Fibroblast of upper back skin (primary cell): ENCODE results near the gene RBBP4.
"Not testable (repeated sequence)": the region's sequence is repeated elsewhere in the genome, so short reads cannot be mapped to it uniquely, and the experiment has no call there.

Experiments
- DNase-seq: peaks from one replicate; pipeline ENCODE4 v3.0.0-alpha.2; 2013

RBBP4 gene

DNA sequence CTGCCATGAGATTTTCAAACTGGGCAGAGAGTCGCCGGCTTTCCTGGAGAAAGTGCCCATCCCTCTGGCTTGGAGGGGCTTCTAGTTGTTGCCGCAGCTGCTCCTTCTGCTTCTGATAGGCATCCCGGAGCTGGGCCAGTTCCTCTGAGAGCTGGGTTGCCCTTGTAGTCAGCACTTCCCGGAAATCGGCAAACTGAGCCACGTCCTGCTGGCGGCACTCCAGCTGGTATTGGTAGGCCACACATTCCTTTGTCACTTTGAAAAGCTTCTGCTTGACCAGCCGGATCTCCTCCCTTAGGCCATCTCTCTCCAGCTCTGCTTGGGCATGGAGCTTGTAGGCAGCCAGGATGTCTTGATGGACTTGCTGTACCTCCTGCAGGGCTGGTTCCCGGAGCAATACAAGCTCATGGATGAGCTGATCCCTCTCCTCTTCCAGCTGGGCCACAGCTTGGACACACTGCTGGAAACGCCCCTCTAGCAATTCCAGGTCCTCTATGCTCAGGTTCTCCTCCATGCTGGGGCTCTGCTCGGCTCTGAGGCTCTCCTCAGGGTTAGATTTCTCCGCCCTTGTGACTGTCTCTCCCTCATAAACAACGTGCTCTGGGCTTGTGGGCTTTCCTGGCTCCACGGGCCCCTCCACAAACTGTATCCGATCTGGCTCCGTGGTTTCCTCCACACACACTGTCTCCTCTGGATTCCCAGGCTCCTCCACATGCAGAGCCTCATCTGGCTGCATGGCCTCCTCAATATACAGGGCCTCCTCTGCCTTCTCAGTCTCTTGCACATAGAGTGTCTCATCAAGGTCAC is 44.3 kb downstream of the RBBP4 start:
- DNase-seq, result peak; percentile 72

- no peak for DNase-seq
Measured at GRCh38 chr1:32696041-32696440, 45.0 kb downstream of the RBBP4 start.

GRCh38 chr1:32696996-32697395 is 46.0 kb downstream of the RBBP4 start:
- not testable (repeated sequence) for DNase-seq

GRCh38 chr1:32701421-32701911 is 50.5 kb downstream of the RBBP4 start:
- peak; percentile 26 for DNase-seq

DNA sequence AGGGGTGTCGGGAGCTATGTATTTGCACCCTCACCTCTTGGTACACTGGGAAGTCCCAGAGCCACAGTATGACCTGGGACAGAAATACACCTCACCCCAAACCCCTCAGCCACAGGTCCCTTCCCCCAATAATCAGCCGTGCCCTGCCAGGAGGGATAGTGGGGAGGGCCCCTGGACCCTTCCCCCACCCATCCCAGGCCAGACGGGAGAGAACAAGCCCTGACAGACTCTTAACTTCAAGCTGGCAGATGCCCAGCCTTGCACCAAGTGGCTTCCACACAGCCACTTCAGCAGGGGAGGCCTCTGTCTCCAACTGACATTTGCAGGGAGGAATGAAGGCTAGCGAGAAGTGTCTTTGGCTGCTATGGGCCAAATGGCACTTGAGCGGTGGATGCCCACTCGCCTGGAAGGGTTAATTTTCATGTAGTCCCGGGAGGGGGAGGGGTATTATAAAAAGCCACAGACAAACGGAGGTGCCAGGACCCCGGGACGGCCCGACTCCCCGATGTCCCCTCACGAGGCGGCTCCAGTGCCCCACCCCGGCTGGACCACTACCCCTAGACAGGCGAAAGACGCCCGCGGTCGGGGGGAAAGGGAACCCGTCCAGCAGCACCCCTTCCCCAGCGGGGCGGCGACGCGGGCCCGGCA is 51.1 kb downstream of the RBBP4 start:
- peak; percentile 57 for DNase-seq

GRCh38 chr1:32702599-32703478 is 51.8 kb downstream of the RBBP4 start, which contains the start of gene SYNC:
TSS of gene SYNC (minus strand) at chr1:32702770. CDS start at chr1:32702660, 110 bp downstream.
- peak; percentile 96 for DNase-seq

DNA sequence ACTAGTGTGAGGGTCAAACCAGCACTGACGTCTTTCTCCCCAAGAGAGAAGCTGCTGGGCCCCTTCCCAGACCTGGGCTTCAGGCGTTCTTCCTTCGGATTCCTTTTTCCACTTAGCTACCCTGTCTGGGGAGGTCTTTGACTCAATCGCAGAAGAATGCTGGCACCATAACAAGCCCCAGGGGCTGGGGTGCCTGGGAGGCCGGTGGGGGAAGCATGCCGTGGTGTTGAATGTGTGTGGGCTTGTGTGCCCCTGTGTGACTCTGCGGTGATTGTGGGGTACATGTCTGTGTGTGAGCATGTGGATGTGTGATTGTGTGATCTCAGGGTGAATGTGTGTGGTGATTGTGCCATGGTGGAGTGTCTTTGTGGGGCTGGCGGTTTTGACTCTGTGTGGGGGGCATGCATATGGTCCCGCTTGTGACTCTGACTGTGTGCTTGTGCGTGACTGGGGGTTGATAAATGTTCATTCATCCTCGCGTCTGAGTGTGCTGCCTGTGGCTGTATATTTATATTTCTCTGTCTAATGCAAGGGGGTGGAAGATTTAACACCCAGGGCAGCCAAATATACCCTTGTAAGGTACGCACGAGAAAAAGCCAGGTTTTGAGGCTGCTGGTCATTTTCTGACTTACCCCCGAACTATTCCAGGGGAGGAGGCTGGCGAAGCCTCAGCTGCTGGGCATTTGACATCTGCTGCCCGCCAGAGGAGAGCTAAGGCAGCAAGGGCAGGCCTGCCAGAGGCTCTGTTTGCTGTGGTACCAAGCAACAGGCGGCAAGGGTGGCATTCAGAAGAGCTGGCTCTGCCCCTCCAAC is 52.7 kb downstream of the RBBP4 start:
- DNase-seq, result peak; percentile 100

GRCh38 chr1:32705516-32705915 is 54.5 kb downstream of the RBBP4 start:
- no peak for DNase-seq

DNA sequence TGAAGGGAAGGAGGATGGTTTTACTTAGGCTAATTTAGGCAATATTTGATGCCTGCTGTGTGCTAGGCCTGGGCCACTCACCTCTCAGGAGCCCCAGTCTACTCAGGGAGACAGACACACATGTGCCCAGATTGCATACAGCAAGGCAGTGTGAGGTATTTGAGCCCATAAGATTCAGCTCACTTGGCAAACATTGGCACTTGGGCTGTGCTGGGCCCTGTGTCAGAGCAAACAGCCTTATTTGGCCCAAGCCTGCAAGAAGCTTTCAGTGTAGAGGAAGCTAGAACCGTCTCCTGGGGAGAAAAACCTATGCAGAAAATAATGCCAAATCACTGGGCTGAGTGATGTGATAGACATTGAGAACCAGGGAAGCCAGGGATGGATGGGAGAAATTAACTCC is 55.5 kb downstream of the RBBP4 start:
- peak; percentile 34 for DNase-seq

- DNase-seq, result no peak
Measured at GRCh38 chr1:32709075-32709474, 58.1 kb downstream of the RBBP4 start.

DNA sequence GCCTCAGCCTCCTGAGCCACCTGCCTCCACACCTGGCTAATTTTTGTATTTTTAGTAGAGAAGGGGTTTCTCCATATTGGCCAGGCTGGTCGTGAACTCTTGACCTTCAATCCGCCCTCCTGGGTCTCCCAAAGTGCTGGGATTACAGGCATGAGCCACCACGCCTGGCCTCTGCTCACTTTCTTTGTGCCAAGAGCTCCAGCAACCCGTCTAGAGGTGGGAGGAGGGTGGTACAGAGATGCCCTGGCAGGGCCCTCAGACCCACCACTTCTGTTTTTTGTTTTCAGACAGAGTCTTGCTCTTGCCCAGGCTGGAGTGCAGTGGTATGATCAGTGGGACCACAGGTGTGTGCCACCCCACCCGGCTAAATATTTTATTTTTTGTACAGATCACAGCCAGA is 58.5 kb downstream of the RBBP4 start:
- DNase-seq, result no peak

DNA sequence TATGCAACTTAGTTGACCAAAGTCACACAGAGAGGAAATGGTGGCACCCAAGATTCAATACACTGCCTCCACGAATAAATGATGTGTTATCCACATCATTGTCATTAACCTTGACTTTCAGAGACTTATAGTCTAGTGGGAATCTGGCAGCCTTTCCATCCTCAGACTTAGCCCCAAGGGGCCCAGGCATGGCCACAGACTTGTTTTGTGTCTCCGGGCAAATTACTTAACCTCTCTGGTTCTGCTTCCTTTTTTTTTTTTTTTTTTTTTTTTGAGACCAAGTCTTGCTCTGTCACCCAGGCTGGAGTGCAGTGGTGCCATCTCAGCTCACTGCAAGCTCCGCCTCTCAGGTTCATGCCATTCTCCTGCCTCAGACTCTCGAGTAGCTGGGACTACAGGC is 60.2 kb downstream of the RBBP4 start:
- DNase-seq, result not testable (repeated sequence)

DNA sequence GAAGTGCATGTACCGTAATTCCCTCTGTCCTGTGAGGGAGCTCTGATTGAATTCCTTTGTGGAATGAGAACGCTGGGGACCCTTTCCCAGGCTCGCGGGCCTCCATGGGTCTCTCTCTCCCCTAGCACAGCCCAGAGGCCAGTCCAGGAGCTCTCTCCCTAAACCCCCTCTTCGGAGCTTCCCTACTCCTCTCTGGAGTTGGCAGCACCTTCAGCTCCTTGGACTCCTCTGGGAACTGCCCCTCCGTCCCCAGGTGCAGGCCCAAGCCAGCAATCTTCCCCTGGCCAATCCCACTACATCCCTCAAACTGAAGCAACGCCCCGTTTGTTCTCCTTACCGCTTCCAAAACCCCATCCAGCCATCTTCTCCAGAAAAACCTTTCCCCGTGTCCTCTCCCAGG is 62.1 kb downstream of the RBBP4 start:
- DNase-seq, result no peak

- no peak for DNase-seq
Measured at GRCh38 chr1:32714277-32714676, 63.3 kb downstream of the RBBP4 start.

- DNase-seq, result no peak
Measured at GRCh38 chr1:32715901-32716311, 64.9 kb downstream of the RBBP4 start.

DNA sequence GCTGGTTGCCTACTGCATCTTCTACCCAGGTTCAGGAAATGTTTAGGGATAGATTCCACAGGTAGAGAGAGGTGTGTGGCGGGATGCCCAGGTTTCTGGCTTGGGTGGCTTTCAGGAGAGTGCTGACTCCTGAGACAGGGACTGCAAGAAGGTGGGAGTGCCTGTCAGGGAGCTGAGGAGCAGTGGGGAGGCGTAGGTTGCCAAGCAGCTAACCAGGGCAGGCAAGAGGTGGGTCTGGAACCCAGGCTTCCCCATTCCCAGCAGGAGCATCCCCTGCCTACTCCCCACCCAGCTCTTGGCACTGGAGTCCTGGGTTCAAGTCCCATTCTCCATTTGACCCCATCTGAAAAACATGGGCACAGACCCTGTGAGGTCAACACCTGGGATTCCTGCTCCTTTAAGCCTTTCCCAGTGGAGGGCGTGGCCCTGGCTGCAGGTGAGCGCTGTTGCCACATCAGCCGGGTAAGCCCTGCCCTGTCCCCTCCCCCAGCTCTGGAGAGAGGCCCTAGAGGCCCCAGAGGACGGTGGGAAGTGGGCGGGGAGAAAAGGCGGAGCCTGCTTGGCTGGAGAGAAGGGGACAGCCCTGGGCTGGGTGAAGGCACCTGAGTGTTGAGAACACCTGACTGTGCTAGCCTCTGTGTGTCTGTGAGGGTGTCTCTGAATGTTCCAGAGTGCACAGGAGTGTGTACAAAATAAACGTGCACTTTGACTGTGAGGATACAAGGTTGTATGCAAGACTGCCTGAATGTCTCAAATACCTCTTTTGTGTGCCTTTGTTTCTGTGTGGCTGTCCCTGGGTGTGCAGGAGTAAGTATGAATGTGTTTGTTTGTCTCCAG is 65.5 kb downstream of the RBBP4 start:
- DNase-seq, result peak; percentile 30

- no peak for DNase-seq
Measured at GRCh38 chr1:32717503-32717902, 66.5 kb downstream of the RBBP4 start.

DNA sequence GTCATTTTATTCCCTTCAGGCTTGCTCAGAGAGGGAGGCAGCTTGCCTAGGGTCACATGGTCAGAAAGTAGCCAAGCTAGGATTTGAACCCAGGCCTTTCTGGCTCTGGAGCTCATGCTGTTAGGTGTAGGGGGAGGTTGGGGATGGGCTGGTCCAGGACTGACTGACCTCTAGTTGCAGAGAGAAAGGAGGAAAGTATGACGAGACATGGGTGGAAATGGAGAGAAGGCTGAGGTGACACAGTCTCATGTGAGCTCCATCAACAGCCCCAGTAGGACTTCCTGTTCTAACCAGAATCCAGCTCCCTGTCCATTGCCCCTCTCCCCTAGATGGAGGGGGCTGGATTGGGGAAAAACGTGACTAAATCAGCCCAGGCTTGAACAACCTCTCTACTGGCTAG is 67.0 kb downstream of the RBBP4 start:
- no peak for DNase-seq

DNA sequence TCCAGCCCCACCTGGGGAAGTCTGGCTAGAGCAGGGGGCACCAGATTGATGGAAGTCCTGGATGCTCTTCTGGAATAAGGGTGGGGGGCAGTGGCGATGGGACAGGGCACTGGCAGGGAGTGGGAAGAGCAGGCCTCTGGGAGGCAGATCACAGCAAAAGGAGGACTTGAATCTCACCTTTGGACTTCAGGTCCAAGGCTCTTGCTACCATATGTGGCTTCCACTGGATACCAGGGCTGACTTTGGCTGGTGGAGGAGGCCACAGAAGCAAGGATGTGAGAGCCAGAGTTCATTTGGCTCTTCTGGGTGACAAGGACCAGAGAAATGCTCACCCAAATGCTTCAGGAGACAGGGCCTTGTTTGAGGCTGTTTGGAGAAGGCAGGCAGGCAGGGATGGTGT is 67.5 kb downstream of the RBBP4 start:
- no peak for DNase-seq

DNA sequence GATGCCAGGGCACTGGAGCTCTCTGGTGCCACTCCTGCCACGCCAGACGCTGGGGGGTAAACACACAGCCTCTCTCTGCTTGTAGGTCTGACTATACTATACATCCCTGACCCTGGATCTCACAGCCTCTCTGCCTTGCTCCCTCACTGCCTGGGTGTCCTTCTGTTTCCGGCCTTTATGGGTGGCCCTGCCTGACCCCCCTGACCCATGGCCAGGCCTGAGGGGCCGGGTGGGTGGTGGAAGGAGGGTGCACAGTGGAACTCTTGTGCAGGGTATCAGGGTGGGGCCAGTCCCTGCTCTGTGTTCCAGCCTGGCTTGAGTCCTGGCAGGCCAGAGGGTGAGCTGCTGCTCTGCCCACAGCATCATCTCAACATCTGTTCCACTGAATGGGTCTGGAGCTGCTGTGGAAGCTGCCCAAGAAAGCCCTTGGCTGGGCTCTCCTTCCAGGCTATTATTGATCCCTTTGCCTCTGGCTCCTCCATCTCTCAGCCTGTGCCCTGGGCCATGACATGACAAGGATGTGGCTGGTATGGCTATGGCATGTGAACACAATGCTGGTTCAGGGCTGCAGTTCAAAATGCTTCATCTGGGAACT is 68.8 kb downstream of the RBBP4 start:
- no peak for DNase-seq
